Neuron (in vitro differentiated cells): ENCODE measurements around the gene TCTA.

Experiments used
- H2AFZ ChIP-seq: one replicate; pipeline ENCODE4 v1.6.1; 2013; ENCODE audit warnings: low read depth, mild to moderate bottlenecking, inconsistent platforms, low read length, moderate library complexity
- H3K27me3 ChIP-seq: one replicate; pipeline ENCODE4 v1.6.1; 2013; ENCODE audit warnings: low read length; ENCODE audit not compliant: insufficient read depth
- H3K36me3 ChIP-seq: one replicate; pipeline ENCODE4 v1.6.1; 2013; ENCODE audit warnings: low read length; ENCODE audit not compliant: insufficient read depth
- H3K4me1 ChIP-seq: one replicate; pipeline ENCODE4 v1.6.1; 2013; ENCODE audit warnings: low read length; ENCODE audit not compliant: insufficient read depth
- H3K4me3 ChIP-seq: 2 replicates; pipeline ENCODE4 v1.5.1; 2013; ENCODE audit warnings: mild to moderate bottlenecking, low read length, moderate library complexity
- H3K9me3 ChIP-seq: one replicate; pipeline ENCODE4 v1.6.1; 2013; ENCODE audit warnings: low read length

TCTA gene

GRCh38 chr3:49414753-49415152 is 2.5 kb downstream of the TCTA start:
- no peak overlapping the region for H2AFZ ChIP-seq
- no peaks in the 10 kb centered on the region for H3K27me3 ChIP-seq
- peaks cover 13% of the 10 kb centered on the region for H3K36me3 ChIP-seq
- peaks cover 18% of the 10 kb centered on the region for H3K4me1 ChIP-seq
- H3K4me3 ChIP-seq: no peak overlapping the region
- no peaks in the 10 kb centered on the region for H3K9me3 ChIP-seq

- Histone ChIP-seq H3K4me3 (no peak overlapping the region), H3K9me3 (no peaks in the 10 kb centered on the region), H3K36me3 (peaks cover 13% of the 10 kb centered on the region), H3K27me3 (no peaks in the 10 kb centered on the region), H2AFZ (no peak overlapping the region), H3K4me1 (peaks cover 9% of the 10 kb centered on the region)
These were observed 3.8 kb downstream of the TCTA start for GRCh38 chr3:49415931-49416601.

GRCh38 chr3:49416867-49417266 is 4.6 kb downstream of the TCTA start:
- H3K36me3 ChIP-seq: peaks cover 13% of the 10 kb centered on the region
- no peak overlapping the region for H2AFZ ChIP-seq
- peaks cover 11% of the 10 kb centered on the region for H3K4me1 ChIP-seq
- H3K27me3 ChIP-seq: no peaks in the 10 kb centered on the region
- H3K4me3 ChIP-seq: no peak overlapping the region
- H3K9me3 ChIP-seq: no peaks in the 10 kb centered on the region

GRCh38 chr3:49417516-49418120 is 5.4 kb downstream of the TCTA start:
- Histone ChIP-seq H3K36me3 (peaks cover 13% of the 10 kb centered on the region), H3K9me3 (no peaks in the 10 kb centered on the region), H2AFZ (no peak overlapping the region), H3K27me3 (no peaks in the 10 kb centered on the region), H3K4me3 (no peak overlapping the region), H3K4me1 (peaks cover 11% of the 10 kb centered on the region)

GRCh38 chr3:49421890-49422378 is 9.7 kb downstream of the TCTA start:
- Histone ChIP-seq H2AFZ (no peak overlapping the region), H3K36me3 (peaks cover 17% of the 10 kb centered on the region), H3K9me3 (no peaks in the 10 kb centered on the region), H3K4me3 (peak overlapping the region; percentile 53), H3K4me1 (peaks cover 3% of the 10 kb centered on the region), H3K27me3 (no peaks in the 10 kb centered on the region)

GRCh38 chr3:49422379-49423248 is 10.4 kb downstream of the TCTA start, which contains the start of gene AMT:
Gene AMT (minus strand): TSS chr3:49422473. CDS start chr3:49422450, 23 bp downstream.
- Histone ChIP-seq H3K4me3 (peak within 1 kb of the TSS; percentile 53), H2AFZ (no peak within 1 kb of the TSS), H3K4me1 (peaks cover 3% of the 10 kb centered on the region), H3K9me3 (no peaks in the 10 kb centered on the region), H3K36me3 (peaks cover 16% of the 10 kb centered on the region), H3K27me3 (no peaks in the 10 kb centered on the region)

- Histone ChIP-seq H3K36me3 (peaks cover 16% of the 10 kb centered on the region), H3K4me1 (peaks cover 9% of the 10 kb centered on the region), H3K4me3 (no peak overlapping the region), H3K27me3 (no peaks in the 10 kb centered on the region), H2AFZ (no peak overlapping the region), H3K9me3 (no peaks in the 10 kb centered on the region)
These were observed 12.6 kb downstream of the TCTA start for GRCh38 chr3:49424816-49425215.

- Histone ChIP-seq H3K4me1 (peaks cover 8% of the 10 kb centered on the region), H3K4me3 (no peak overlapping the region), H3K27me3 (no peaks in the 10 kb centered on the region), H3K9me3 (no peaks in the 10 kb centered on the region), H3K36me3 (peaks cover 16% of the 10 kb centered on the region), H2AFZ (no peak overlapping the region)
These were observed 15.4 kb downstream of the TCTA start for GRCh38 chr3:49427586-49427985.

- peaks cover 14% of the 10 kb centered on the region for H3K36me3 ChIP-seq
- H3K4me3 ChIP-seq: peak overlapping the region; percentile 90
- no peaks in the 10 kb centered on the region for H3K27me3 ChIP-seq
- H3K9me3 ChIP-seq: no peaks in the 10 kb centered on the region
- H2AFZ ChIP-seq: peak overlapping the region; percentile 77
- peaks cover 8% of the 10 kb centered on the region for H3K4me1 ChIP-seq
These were observed 16.5 kb downstream of the TCTA start for GRCh38 chr3:49428752-49429080.

GRCh38 chr3:49434731-49435130 is 22.5 kb downstream of the TCTA start:
- Histone ChIP-seq H3K36me3 (no peaks in the 10 kb centered on the region), H3K9me3 (no peaks in the 10 kb centered on the region), H2AFZ (no peak overlapping the region), H3K4me1 (peaks cover 3% of the 10 kb centered on the region), H3K4me3 (no peak overlapping the region), H3K27me3 (no peaks in the 10 kb centered on the region)

- no peaks in the 10 kb centered on the region for H3K36me3 ChIP-seq
These were observed 33.2 kb downstream of the TCTA start for GRCh38 chr3:49445391-49445790.

GRCh38 chr3:49453621-49454020 is 41.4 kb downstream of the TCTA start:
- H2AFZ ChIP-seq: no peak overlapping the region

More at GRCh38 chr3:49445391-49445790, 33.2 kb downstream of the TCTA start:
- no peak overlapping the region for H2AFZ ChIP-seq
- H3K9me3 ChIP-seq: no peaks in the 10 kb centered on the region
- no peaks in the 10 kb centered on the region for H3K4me1 ChIP-seq
- no peak overlapping the region for H3K4me3 ChIP-seq
- H3K27me3 ChIP-seq: no peaks in the 10 kb centered on the region

GRCh38 chr3:49454458-49454857 is 42.2 kb downstream of the TCTA start:
- Histone ChIP-seq H3K27me3 (no peaks in the 10 kb centered on the region), H3K9me3 (no peaks in the 10 kb centered on the region), H2AFZ (no peak overlapping the region), H3K4me1 (peaks cover 16% of the 10 kb centered on the region), H3K36me3 (no peaks in the 10 kb centered on the region), H3K4me3 (no peak overlapping the region)

More at GRCh38 chr3:49453621-49454020, 41.4 kb downstream of the TCTA start:
- no peak overlapping the region for H3K4me3 ChIP-seq
- no peaks in the 10 kb centered on the region for H3K36me3 ChIP-seq
- H3K9me3 ChIP-seq: no peaks in the 10 kb centered on the region
- no peaks in the 10 kb centered on the region for H3K27me3 ChIP-seq
- H3K4me1 ChIP-seq: peaks cover 8% of the 10 kb centered on the region
